Heart right ventricle (tissue), 16 donors: Measurements from ENCODE around the gene SECISBP2. TPM values are rescaled to one million over a fixed set of nuclear protein-coding genes. Genes with fewer than 3 reads are reported as not detected.

ENCODE experiments used
- ATAC-seq, 8 donors: fragments of 200-7000 bp; cut with Tn5 transposase; one replicate each; pipeline ENCODE4 v1.9.1; 2020; ENCODE audit warnings: mild to moderate bottlenecking in 8 of 8, moderate library complexity in 8 of 8, moderate number of reproducible peaks in 1 of 8
- DNase-seq, 2 donors: peaks; one replicate each; pipeline ENCODE4 v3.0.0-alpha.2; 2020
- H3K27ac ChIP-seq, 10 donors: fragments of 200-600 bp; sonication (generic) in 2 of 10; one replicate each; pipeline versions ENCODE4 v1.5.0 to v1.8.0; 2020 to 2022; ENCODE audit warnings: mild to moderate bottlenecking in 3 of 10
- H3K27me3 ChIP-seq, 7 donors: fragments of 200-600 bp; one replicate each; pipeline ENCODE4 v1.8.0; 2021 to 2022; ENCODE audit warnings: mild to moderate bottlenecking in 2 of 7
- H3K36me3 ChIP-seq, 9 donors: fragments of 200-600 bp; sonication (generic) in 1 of 9; one replicate each; pipeline versions ENCODE4 v1.5.0 to v1.8.0; 2020 to 2022; ENCODE audit warnings: mild to moderate bottlenecking in 2 of 9
- H3K4me1 ChIP-seq, 9 donors: fragments of 200-600 bp; sonication (generic) in 1 of 9; one replicate each; pipeline versions ENCODE4 v1.5.0 to v1.8.0; 2020 to 2022; ENCODE audit warnings: mild to moderate bottlenecking in 4 of 9
- H3K4me3 ChIP-seq, 10 donors: fragments of 200-600 bp; sonication (generic) in 2 of 10; one replicate each; pipeline versions ENCODE4 v1.5.0 to v1.8.0; 2020 to 2022; ENCODE audit warnings: mild to moderate bottlenecking in 7 of 10, moderate library complexity in 2 of 10
- H3K9me3 ChIP-seq, 11 donors: fragments of 200-600 bp in 10 of 11; sonication (generic) in 2 of 11; one replicate each; pipeline versions ENCODE4 v1.5.0 to v1.8.0; 2013 to 2022; ENCODE audit warnings: mild to moderate bottlenecking in 2 of 11, control low read depth in 1 of 11, moderate library complexity in 1 of 11
- WGBS, 2 donors: extraction: QIAGEN DNeasy Blood & Tissue Kit; methylation state at CpG; one replicate each; pipeline ENCODE4 v1.1.7; 2013; ENCODE audit warnings: inconsistent platforms in 1 of 2; 5-methylcytosine and 5-hydroxymethylcytosine counted together
- intact Hi-C, 10 donors: fragments of 100-400 bp; cut with DNase I; formaldehyde crosslinking; loops; one replicate each; pipeline versions ENCODE4 v1.11.1 to v1.14.2; 2022
- polyA plus RNA-seq, 2 donors: library from polyadenylated mRNA; stranded (reverse); fragments of 200-250 nt; gene quantifications; one replicate each; pipeline ENCODE4 v1.2.3, GENCODE V29; 2013
- total RNA-seq, 10 donors: library from RNA; stranded (reverse); fragmentation: NEBNext Ultra II Directional in 3 of 10; extraction: Animal tissue kit (Norgen Biotek cat#: 25700) in 3 of 10; gene quantifications; one replicate each; pipeline versions ENCODE4 v1.2.1 to v1.2.4, GENCODE V29; 2021 to 2023
- TF ChIP-seq, protein P1 (sequence below), 9 donors: fragments of 200-600 bp; sonication (generic) in 2 of 9; IDR thresholded peaks; one replicate each; pipeline versions ENCODE4 v1.5.0 to v1.8.0; 2021 to 2022; ENCODE audit warnings: antibody characterized with exemption in 9 of 9, mild to moderate bottlenecking in 5 of 9, moderate library complexity in 1 of 9
- donor health status: Arrhythmogenic right ventricular cardiomyopathy.
- donor health status: ischemic (EF 13 %, LVEDD 7.1; RV severe dilation, severe dysfunction).
- donor health status: healthy with polysubstance abuse.
- donor health status: DM: no; HTN: yes; CAD: no.
- donor health status: DM: no; HTN: no; CAD: no.
- donor health status: ischemic (EF 25% LVEDD 6.9; RV normal size, moderate dysfunction).
- donor health status: ischemic (EF 25% LVEDD 5.7; RV mildly dilated, moderate dysfunction).
- donor health status: healthy.
- donor health status: DM: yes; HTN: yes; CAD: no.
- donor health status: Ischemic cardiomyopathy.
- donor health status: ischemic (EF 35%, LVEDD 5.7; RV mildly dilated, moderate dysfunction).
- donor health status: nonischemic (EF 11% LVEDD 7.7; RV severe dilation, severe dysfunction).
- donor health status: DM: yes; HTN: yes; CAD: no.
- donor health status: PGD.
- donor health status: ischemic (EF 29% LVEDD 5.4; RV normal size, mild dysfunction).
- donor health status: nonischemic (EF 23%, LVEDD 6.1; RV moderate dilation, normal function).

Gene SECISBP2
- total and polyA plus RNA-seq, 12 donors = 13.9 to 20.1 (median 17.0) TPM

GRCh38 chr9:89390068-89390555, 71.8 kb downstream of the SECISBP2 start:
- ATAC-seq = no peak
- WGBS, 2 donors = 84 to 90% methylated on average over 10 of the region's 10 CpGs

DNA sequence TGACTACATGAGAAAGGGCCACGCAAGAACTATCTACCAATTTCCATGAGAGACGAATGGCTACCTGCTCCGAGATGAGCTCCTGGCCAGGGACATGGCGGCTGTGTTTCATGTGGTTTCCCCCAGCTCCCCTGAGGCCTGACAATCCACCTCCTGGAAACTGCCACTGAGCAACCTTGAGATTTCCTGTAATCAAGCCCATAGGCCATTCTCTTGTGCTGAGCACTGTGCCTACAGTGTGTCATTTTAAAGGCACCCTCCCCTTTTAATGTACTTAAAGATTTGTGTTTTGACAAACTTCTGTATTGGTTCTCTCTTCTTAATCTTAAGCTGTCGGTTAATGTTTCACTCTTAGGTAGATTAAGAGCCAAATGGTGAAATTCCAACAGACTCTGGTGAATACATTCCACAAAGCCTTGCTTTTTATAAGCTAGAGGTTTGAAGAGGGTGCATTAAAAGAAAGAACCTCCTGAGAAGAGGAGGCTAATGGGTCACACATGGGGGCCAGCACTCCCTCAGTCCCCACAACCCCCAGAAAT, 72.3 kb downstream of the SECISBP2 start:
- H3K36me3 ChIP-seq = peaks cover 0 to 98% (median 9%) of the 10 kb centered on the region in 9 donors
- intact Hi-C loops = loop anchor here in 1 of 10 donors (10.0 kb wide), 1 partner anchor 134 kb away; no protein-coding TSS in a partner anchor
- H3K9me3 ChIP-seq = no peaks in the 10 kb centered on the region
- H3K4me1 ChIP-seq = peaks cover 0 to 29% (median 6%) of the 10 kb centered on the region in 9 donors
- no peak overlapping the region for H3K27ac ChIP-seq
- WGBS, 2 donors = 85 to 91% methylated on average over 5 of the region's 5 CpGs
- ATAC-seq (no peak), DNase-seq (no peak)
- H3K27me3 ChIP-seq = no peaks in the 10 kb centered on the region
- H3K4me3 ChIP-seq = no peak overlapping the region
- TF ChIP-seq, protein P1, sequence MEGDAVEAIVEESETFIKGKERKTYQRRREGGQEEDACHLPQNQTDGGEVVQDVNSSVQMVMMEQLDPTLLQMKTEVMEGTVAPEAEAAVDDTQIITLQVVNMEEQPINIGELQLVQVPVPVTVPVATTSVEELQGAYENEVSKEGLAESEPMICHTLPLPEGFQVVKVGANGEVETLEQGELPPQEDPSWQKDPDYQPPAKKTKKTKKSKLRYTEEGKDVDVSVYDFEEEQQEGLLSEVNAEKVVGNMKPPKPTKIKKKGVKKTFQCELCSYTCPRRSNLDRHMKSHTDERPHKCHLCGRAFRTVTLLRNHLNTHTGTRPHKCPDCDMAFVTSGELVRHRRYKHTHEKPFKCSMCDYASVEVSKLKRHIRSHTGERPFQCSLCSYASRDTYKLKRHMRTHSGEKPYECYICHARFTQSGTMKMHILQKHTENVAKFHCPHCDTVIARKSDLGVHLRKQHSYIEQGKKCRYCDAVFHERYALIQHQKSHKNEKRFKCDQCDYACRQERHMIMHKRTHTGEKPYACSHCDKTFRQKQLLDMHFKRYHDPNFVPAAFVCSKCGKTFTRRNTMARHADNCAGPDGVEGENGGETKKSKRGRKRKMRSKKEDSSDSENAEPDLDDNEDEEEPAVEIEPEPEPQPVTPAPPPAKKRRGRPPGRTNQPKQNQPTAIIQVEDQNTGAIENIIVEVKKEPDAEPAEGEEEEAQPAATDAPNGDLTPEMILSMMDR (IDR thresholded peaks at IDR 0.05) = no peak

More at GRCh38 chr9:89390068-89390555, 71.8 kb downstream of the SECISBP2 start:
- TF ChIP-seq, protein P1 (IDR thresholded peaks at IDR 0.05) = no peak
- Histone ChIP-seq H3K9me3 (no peaks in the 10 kb centered on the region), H3K4me3 (no peak overlapping the region), H3K27ac (no peak overlapping the region), H3K4me1 (peaks cover 0 to 29% (median 6%) of the 10 kb centered on the region in 9 donors), H3K27me3 (no peaks in the 10 kb centered on the region), H3K36me3 (peaks cover 0 to 98% (median 9%) of the 10 kb centered on the region in 9 donors)
- no peak for DNase-seq
- intact Hi-C loops = loop anchor here in 1 of 10 donors (10.0 kb wide), 1 partner anchor 135 kb away; no protein-coding TSS in a partner anchor

DNA sequence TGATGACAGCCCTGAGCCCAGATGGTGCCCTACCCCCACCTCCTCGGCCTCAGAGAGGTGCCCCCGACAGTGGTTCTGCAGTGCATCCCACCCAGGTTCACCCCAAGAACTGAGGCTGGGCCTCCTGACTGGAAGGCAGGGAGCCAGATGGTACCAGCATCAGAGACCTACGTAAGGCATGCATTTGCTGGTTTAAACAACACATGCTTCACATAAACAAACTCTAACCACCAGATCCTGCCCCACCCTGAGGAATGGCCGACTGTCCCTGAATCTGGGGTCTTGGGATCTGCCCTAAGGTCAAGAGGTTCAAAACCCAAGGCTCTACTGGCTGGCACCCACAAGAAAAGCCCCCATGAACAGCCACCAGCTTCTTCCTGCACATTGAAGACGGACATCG, 73.3 kb downstream of the SECISBP2 start:
- no peaks in the 10 kb centered on the region for H3K27me3 ChIP-seq
- H3K4me3 ChIP-seq = no peak overlapping the region
- peaks cover 0 to 27% (median 6%) of the 10 kb centered on the region in 9 donors for H3K4me1 ChIP-seq
- no peaks in the 10 kb centered on the region for H3K9me3 ChIP-seq
- peaks cover 0 to 98% (median 9%) of the 10 kb centered on the region in 9 donors for H3K36me3 ChIP-seq
- no peak for ATAC-seq
- no peak for DNase-seq
- TF ChIP-seq, protein P1 (IDR thresholded peaks at IDR 0.05) = no peak
- intact Hi-C loops = loop anchor here in 1 of 10 donors (10.0 kb wide), 1 partner anchor 133 kb away; no protein-coding TSS in a partner anchor
- 94 to 97% methylated on average over 6 of the region's 6 CpGs for WGBS, 2 donors
- no peak overlapping the region for H3K27ac ChIP-seq

GRCh38 chr9:89394412-89394811, 76.1 kb downstream of the SECISBP2 start:
- TF ChIP-seq, protein P1 (IDR thresholded peaks at IDR 0.05) = no peak
- H3K36me3 ChIP-seq = peaks cover 0 to 90% (median 9%) of the 10 kb centered on the region in 9 donors
- DNase-seq (no peak), ATAC-seq (no peak)
- intact Hi-C loops = loop anchor here in 1 of 10 donors (10.0 kb wide), 1 partner anchor 130 kb away; no protein-coding TSS in a partner anchor
- no peak overlapping the region for H3K4me3 ChIP-seq
- H3K27me3 ChIP-seq = no peaks in the 10 kb centered on the region
- H3K9me3 ChIP-seq = no peaks in the 10 kb centered on the region
- WGBS, 2 donors = 88 to 89% methylated on average over 12 of the region's 12 CpGs
- peaks cover 0 to 17% (median 0%) of the 10 kb centered on the region in 9 donors for H3K4me1 ChIP-seq
- no peak overlapping the region for H3K27ac ChIP-seq
